T-helper 1 cell treated with Interleukin-12 subunit alpha and Interleukin-12 subunit beta and Interleukin-4 antibody, amounts not matched to agents 30 ng/mL and 1 ng/mL, for 36 hours (primary cell): ENCODE data around the gene FGD3. TPM values are rescaled to one million over a fixed set of nuclear protein-coding genes. Genes with fewer than 3 reads are reported as not detected.
"Not testable (repeated sequence)": the region's sequence is repeated elsewhere in the genome, so short reads cannot be mapped to it uniquely, and the experiment has no call there.

Source experiments
- intact Hi-C: fragments of 100-400 bp; cut with micrococcal nuclease; formaldehyde crosslinking; loops from one replicate; pipeline ENCODE4 v1.15.1; 2024
- total RNA-seq: library from RNA; stranded (reverse); gene quantifications from 2 replicates; pipeline ENCODE4 v1.2.3, GENCODE V29; 2022

The FGD3 gene
- total RNA-seq, 1 donor from 2014 or later = 129 TPM

GRCh38 chr9:93004561-93004960 is 57.2 kb downstream of the FGD3 start:
- intact Hi-C loops = loop anchor here (5.0 kb wide), 1 partner anchor 298 kb away; no protein-coding TSS in a partner anchor

GRCh38 chr9:93005876-93006275 is 58.6 kb downstream of the FGD3 start:
- intact Hi-C loops = no loop called here

GRCh38 chr9:93007529-93008058 is 60.3 kb downstream of the FGD3 start:
- intact Hi-C loops = no loop called here

GRCh38 chr9:93008457-93008856 is 61.1 kb downstream of the FGD3 start:
- intact Hi-C loops = no loop called here

GRCh38 chr9:93009337-93010015 is 62.2 kb downstream of the FGD3 start:
- intact Hi-C loops = no loop called here

- intact Hi-C loops = no loop called here
Observed at GRCh38 chr9:93010056-93010455, 62.7 kb downstream of the FGD3 start.

GRCh38 chr9:93010704-93011103 is 63.4 kb downstream of the FGD3 start:
- intact Hi-C loops = no loop called here

- intact Hi-C loops = no loop called here
Observed at GRCh38 chr9:93011114-93011513, 63.8 kb downstream of the FGD3 start.

- intact Hi-C loops = no loop called here
Observed at GRCh38 chr9:93012963-93013855, 65.9 kb downstream of the FGD3 start.

GRCh38 chr9:93013856-93014582 is 66.7 kb downstream of the FGD3 start:
- intact Hi-C loops = no loop called here

GRCh38 chr9:93015190-93015589 is 67.9 kb downstream of the FGD3 start:
- intact Hi-C loops = not testable (repeated sequence)

- intact Hi-C loops = no loop called here
Observed at GRCh38 chr9:93017621-93018020, 70.3 kb downstream of the FGD3 start.

- intact Hi-C loops = loop anchor here (10.0 kb wide), 1 partner anchor 545 kb away; no protein-coding TSS in a partner anchor
Observed at GRCh38 chr9:93020151-93020550, 72.8 kb downstream of the FGD3 start.

GRCh38 chr9:93020771-93021670 is 73.7 kb downstream of the FGD3 start:
- intact Hi-C loops = loop anchor here (10.0 kb wide), 1 partner anchor 544 kb away; no protein-coding TSS in a partner anchor

GRCh38 chr9:93022066-93022465 is 74.7 kb downstream of the FGD3 start:
- intact Hi-C loops = loop anchor here (10.0 kb wide), 1 partner anchor 543 kb away; no protein-coding TSS in a partner anchor

- intact Hi-C loops = loop anchor here (10.0 kb wide), 1 partner anchor 542 kb away; no protein-coding TSS in a partner anchor
Observed at GRCh38 chr9:93022721-93023520, 75.6 kb downstream of the FGD3 start.

- intact Hi-C loops = loop anchor here (10.0 kb wide), 1 partner anchor 541 kb away; no protein-coding TSS in a partner anchor
Observed at GRCh38 chr9:93023521-93023815, 76.1 kb downstream of the FGD3 start.

- intact Hi-C loops = loop anchor here (10.0 kb wide), 1 partner anchor 540 kb away; no protein-coding TSS in a partner anchor
Observed at GRCh38 chr9:93024646-93024910, 77.3 kb downstream of the FGD3 start.

- intact Hi-C loops = loop anchor here (10.0 kb wide), 1 partner anchor 540 kb away; no protein-coding TSS in a partner anchor
Observed at GRCh38 chr9:93024986-93025630, 77.8 kb downstream of the FGD3 start.
